Liver (tissue), 3 donors: ENCODE data around the gene ERMP1.

ENCODE experiments used
- CTCF ChIP-seq: fragments of 150-350 bp; IDR thresholded peaks from 2 replicates; pipeline ENCODE4 v1.5.1; 2017; ENCODE audit warnings: improper control_type of control experiment, low read depth, low read length; ENCODE audit not compliant: missing input control
- EGR1 ChIP-seq, 2 donors: IDR thresholded peaks; 2 replicates each; pipeline ENCODE4 v1.6.1; 2016 to 2018; ENCODE audit warnings: antibody characterized with exemption in 2 of 2, low read depth in 2 of 2
- GABPA ChIP-seq, 2 donors: IDR thresholded peaks in 1 of 2; conservative IDR thresholded peaks in 1 of 2; 2 replicates each; pipeline ENCODE4 v1.6.1; 2016; ENCODE audit warnings: antibody characterized with exemption in 2 of 2, mild to moderate bottlenecking in 1 of 2, moderate library complexity in 1 of 2
- HNF4A ChIP-seq, 2 donors: conservative IDR thresholded peaks; 2 replicates each; pipeline ENCODE4 v1.6.1; 2016; ENCODE audit warnings: antibody characterized with exemption in 2 of 2, mild to moderate bottlenecking in 2 of 2
- JUND ChIP-seq, 2 donors: IDR thresholded peaks; 2 replicates each; pipeline ENCODE4 v1.6.1; 2016; ENCODE audit warnings: antibody characterized with exemption in 2 of 2
- RAD21 ChIP-seq, 2 donors: IDR thresholded peaks; 2 replicates each; pipeline ENCODE4 v1.6.1; 2016; ENCODE audit warnings: antibody characterized with exemption in 2 of 2, mild to moderate bottlenecking in 2 of 2
- SP1 ChIP-seq: IDR thresholded peaks from 2 replicates; pipeline ENCODE4 v1.6.1; 2018; ENCODE audit warnings: antibody characterized with exemption, mild to moderate bottlenecking
- TAF1 ChIP-seq: conservative IDR thresholded peaks from 2 replicates; pipeline ENCODE4 v1.6.1; 2016; ENCODE audit warnings: antibody characterized with exemption, mild to moderate bottlenecking
- YY1 ChIP-seq: IDR thresholded peaks from 2 replicates; pipeline ENCODE4 v1.6.1; 2016; ENCODE audit warnings: antibody characterized with exemption, mild to moderate bottlenecking
- TF ChIP-seq, protein P1 (sequence below): IDR thresholded peaks from 2 replicates; pipeline ENCODE4 v1.6.1; 2016; ENCODE audit warnings: antibody characterized with exemption
- TF ChIP-seq, protein P2 (sequence below): IDR thresholded peaks from 2 replicates; pipeline ENCODE4 v1.6.1; 2016; ENCODE audit warnings: antibody characterized with exemption, mild to moderate bottlenecking
- donor health status: healthy.
- donor health status: healthy.

GRCh38 chr9:5870691-5871090 is 37.8 kb upstream of the ERMP1 start:
- TF ChIP-seq TAF1 (no peak), CTCF (no peak), RAD21 (IDR thresholded peaks at IDR 0.05) (no peak), HNF4A (conservative IDR thresholded peaks at IDR 0.05) (no peak), GABPA (IDR thresholded peaks at IDR 0.05 in 1 of 2, conservative IDR thresholded peaks at IDR 0.05 in 1 of 2) (no peak), YY1 (no peak), EGR1 (IDR thresholded peaks at IDR 0.05; ENCODE audit: low read depth in 2 of 2) (no peak), SP1 (no peak), JUND (IDR thresholded peaks at IDR 0.05) (no peak)
- TF ChIP-seq, protein P1, sequence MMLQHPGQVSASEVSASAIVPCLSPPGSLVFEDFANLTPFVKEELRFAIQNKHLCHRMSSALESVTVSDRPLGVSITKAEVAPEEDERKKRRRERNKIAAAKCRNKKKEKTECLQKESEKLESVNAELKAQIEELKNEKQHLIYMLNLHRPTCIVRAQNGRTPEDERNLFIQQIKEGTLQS, result no peak
- TF ChIP-seq, protein P2, sequence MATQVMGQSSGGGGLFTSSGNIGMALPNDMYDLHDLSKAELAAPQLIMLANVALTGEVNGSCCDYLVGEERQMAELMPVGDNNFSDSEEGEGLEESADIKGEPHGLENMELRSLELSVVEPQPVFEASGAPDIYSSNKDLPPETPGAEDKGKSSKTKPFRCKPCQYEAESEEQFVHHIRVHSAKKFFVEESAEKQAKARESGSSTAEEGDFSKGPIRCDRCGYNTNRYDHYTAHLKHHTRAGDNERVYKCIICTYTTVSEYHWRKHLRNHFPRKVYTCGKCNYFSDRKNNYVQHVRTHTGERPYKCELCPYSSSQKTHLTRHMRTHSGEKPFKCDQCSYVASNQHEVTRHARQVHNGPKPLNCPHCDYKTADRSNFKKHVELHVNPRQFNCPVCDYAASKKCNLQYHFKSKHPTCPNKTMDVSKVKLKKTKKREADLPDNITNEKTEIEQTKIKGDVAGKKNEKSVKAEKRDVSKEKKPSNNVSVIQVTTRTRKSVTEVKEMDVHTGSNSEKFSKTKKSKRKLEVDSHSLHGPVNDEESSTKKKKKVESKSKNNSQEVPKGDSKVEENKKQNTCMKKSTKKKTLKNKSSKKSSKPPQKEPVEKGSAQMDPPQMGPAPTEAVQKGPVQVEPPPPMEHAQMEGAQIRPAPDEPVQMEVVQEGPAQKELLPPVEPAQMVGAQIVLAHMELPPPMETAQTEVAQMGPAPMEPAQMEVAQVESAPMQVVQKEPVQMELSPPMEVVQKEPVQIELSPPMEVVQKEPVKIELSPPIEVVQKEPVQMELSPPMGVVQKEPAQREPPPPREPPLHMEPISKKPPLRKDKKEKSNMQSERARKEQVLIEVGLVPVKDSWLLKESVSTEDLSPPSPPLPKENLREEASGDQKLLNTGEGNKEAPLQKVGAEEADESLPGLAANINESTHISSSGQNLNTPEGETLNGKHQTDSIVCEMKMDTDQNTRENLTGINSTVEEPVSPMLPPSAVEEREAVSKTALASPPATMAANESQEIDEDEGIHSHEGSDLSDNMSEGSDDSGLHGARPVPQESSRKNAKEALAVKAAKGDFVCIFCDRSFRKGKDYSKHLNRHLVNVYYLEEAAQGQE, result no peak
